EH (cell line): Measurements from ENCODE around the gene ACBD4.

ENCODE experiments used
- DNase-seq: peaks from one replicate; pipeline ENCODE4 v3.0.0-alpha.2; 2015; ENCODE audit warnings: low read depth

Gene ACBD4

DNA sequence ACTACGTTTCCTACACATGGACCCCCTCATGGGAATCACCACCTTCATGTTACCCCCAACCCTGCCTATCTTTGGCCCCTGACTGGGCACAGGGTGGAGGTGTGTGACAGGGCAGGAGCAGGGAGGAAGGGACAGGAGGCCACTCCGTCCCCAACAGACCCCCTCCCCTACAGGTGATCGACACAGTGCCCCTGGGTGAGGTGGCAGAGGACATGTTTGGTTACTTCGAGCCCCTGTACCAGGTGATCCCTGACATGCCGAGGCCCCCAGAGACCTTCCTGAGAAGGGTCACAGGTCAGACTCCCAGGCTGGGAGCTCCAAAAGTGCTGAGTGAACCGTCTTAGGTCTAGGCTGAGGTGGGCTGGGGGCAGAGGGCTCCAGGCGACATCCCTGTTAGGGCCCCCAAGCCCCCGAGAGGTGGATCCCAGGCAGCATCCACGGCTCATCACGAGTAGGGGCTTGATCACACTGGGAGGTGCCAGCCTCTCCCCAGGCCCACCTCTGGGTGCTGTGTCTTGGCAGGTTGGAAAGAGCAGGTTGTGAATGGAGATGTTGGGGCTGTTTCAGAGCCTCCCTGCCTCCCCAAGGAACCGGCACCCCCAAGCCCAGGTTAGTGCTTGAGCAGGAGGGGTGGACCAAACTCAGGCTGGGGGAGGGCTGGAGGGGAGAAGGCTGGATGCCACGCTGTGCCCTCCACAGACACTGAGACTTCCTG is 1.5 kb downstream of the ACBD4 start:
- no peak for DNase-seq

DNA sequence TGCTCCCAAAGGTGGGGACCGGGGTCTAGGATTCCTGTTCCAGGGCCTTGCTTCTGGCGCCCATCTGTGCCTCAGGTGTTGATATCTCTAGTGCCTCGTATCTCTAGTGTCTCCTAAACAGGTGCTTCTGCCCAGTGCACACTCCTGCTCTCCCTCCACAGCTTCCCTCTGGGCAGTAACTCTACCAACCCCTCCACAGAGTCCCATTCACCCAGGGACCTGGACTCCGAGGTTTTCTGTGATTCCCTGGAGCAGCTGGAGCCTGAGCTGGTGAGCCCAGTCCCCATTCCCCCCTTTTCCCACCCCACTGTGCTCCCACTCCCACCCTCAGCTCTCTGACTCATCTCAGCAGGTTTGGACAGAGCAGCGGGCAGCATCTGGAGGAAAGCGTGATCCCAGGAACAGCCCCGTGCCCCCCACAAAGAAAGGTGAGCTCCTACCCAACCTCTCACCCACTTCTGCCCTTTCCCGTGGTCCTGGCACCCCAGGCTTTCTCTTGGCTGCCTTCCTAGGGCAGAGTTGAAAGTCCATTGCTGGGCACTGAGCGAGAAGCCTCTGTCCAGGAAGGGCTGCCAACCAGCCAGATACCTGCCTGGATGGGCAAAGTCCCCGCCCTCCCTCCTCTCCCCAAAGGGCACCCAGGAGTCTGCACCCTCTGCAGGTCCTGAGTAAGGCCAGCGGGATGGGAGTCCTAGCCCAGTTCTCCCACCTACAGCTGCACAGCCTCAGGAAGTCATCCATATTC is 2.2 kb downstream of the ACBD4 start:
- no peak for DNase-seq

DNA sequence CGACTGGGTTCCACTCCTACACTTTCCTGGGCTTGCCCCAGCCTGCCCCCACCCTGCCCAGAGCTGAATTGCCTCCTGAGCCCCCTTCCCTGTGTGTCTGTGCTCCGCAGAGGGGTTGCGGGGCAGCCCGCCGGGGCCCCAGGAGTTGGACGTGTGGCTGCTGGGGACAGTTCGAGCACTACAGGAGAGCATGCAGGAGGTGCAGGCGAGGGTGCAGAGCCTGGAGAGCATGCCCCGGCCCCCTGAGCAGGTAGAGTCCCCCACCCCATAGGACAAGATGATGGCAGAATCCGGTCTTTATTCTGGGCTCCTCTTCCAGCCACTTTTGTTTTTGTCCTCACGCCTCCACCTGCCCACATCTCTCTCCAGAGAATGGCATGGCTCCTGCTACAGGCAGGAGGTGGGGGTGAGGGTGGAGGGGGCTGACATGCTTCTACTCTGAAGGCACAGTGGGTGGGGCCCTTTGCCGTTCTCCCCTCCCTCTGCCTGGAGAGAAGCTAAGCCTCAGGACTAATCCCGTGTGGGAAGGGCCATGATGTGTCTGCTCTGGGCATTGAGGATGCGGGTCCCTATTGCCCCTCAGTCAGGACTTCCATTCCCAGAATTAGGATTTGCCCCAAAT is 3.5 kb downstream of the ACBD4 start:
- no peak for DNase-seq

DNA sequence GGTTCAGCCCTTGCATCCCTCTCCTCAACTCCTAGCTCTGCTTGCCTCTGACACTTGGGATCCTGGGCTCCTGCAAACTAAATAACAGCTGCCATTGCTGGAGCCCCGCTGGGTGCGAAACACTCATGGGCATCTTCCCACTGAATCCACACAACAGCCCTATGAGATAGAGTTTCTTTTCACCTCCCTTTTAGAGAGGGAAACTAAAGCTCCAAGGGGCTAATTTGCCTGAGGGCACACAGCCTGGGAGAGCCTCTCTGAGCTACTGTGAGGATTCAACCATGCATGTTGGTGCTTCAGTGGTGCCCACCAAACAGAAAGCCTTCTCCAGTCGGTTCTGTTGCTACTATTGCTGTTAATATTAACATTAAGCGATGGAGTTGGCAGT is 4.0 kb downstream of the ACBD4 start:
- DNase-seq = no peak

DNA sequence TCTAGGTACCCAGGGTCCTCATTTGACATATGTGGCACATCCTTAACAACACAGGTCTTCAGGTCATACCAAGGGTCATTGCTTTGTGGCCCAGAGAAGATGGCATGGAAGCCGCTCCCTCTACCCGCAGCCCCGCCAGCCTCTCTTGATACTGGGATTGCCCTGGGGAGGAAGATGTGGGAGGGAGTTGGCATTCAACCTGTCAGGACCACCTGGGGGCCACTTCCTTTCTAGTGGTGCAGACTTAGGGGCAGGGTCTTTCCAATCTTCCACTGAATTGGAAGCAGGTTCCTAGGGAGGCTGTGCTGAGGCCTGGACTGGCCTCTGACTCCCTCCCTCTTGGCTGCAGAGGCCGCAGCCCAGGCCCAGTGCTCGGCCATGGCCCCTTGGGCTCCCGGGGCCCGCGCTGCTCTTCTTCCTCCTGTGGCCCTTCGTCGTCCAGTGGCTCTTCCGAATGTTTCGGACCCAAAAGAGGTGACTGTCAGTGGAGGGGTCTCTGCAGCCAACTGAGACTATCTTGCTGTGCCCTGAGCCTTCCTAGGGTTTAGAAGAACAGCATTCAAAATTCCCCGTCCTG is 7.7 kb downstream of the ACBD4 start:
- DNase-seq = no peak

DNA sequence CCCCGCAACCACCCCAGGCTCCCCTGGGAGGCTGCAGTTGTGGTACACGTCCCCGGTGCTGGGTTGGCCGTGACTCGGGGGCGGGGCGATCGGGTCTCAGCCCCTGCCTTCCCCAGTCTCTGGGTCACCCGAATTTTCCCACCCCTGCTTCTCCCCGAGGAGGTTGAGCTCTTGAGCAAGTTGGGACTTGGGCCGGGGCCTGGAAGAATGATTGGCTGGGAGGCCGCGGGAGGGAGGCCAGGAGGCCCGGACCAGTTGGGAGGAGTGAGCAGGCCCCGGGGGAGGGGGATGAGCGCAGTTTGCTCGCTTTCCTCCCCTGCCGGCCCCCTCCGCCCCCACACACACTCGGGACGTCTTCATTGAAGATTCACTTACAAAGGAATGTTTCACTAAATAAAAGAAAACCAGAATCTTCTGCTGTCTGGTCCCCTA is 8.3 kb downstream of the ACBD4 start:
- peak; percentile 90 for DNase-seq

DNA sequence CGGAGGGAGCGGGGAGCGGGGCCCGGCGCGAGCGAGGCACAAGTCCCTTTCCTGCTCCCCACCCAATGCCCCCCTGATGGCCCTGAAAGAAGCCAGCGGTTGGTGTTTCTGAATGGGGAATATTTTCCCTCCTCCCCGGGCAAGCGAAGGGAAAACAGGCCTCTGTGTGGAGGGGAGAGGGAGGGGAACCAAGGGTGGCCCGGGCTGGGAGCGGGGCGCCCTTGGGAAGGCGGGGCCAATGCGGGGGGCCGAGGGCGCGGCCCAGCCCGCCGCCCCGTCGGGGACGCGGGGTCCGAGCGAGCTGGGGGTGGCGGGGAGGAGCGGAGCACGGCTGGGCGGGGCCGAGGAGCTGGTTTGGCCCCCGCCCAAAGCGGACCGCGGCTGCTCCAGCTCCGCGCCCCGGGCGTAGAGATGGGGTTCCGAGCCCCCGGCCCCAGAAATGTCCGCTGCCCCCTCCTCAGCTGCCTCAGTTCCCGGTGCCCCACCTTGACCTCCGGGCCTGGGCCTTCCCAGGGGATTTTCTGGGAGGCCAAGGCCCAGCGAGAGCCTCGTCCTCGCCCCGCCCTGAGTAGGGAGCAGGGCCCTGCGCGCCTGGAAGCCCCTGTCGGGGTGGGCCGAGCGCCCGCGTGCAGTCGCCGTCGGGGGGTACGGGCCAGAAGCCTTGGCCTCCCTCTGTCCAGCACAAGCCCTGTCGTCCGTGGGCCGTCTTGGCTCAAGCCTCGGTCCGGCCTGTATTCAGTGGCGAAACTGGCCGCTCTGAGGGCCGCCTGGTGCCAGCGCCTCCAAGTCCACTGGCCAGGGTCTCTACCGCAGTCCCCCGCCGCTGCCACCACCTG is 8.9 kb downstream of the ACBD4 start:
- peak; percentile 6 for DNase-seq

DNA sequence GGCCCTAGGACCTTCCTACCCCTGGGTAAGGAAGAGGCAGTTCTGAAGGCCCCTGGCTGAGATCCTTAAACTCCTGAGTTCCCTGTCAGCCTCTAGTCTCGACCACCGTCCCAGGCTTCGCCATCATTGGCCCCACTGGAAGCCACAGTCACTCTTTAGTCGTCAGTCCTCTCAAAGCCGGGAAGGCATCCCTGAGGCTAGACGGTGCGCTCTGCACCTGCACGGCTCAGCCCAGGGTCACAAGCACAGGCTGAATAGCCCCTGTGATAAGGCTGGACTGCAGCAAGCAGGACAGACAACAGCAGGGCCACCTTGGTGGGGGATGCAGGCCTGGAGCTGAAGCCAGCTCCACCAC is 9.5 kb downstream of the ACBD4 start:
- DNase-seq = no peak

DNA sequence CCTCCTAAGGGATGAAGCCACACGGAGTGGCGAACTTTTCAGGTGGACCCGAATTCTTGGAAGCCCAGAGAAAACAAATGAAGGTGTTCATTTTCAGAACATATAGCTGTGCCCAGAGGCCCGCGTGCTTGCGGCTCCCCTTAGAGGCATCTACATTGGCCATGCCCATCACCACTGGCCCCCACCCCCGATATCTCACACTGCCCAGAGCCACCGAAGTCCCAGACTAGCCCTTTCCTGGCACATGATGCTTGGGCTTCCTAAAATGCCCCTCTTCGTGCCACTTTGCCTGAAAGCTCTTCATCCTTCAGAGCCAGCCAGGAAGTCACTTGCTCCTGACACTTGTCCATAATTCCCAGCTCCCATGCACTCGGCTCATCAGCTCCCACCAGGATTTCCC is 10.7 kb downstream of the ACBD4 start:
- DNase-seq = no peak

DNA sequence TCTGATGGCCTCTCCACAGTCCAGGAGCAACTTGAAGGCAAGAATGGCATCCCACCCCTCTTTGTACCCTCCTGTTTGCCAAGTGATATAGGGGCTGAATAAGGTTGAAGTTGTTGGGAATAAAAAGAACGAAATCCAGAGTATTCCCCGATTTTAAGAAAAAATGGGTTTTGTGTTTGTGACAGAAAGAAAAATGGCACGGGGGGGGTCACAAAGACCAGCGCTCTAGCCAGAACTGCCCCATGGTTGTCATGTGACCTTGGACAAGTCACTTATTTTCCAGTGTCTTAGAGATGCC is 11.1 kb downstream of the ACBD4 start:
- no peak for DNase-seq

DNA sequence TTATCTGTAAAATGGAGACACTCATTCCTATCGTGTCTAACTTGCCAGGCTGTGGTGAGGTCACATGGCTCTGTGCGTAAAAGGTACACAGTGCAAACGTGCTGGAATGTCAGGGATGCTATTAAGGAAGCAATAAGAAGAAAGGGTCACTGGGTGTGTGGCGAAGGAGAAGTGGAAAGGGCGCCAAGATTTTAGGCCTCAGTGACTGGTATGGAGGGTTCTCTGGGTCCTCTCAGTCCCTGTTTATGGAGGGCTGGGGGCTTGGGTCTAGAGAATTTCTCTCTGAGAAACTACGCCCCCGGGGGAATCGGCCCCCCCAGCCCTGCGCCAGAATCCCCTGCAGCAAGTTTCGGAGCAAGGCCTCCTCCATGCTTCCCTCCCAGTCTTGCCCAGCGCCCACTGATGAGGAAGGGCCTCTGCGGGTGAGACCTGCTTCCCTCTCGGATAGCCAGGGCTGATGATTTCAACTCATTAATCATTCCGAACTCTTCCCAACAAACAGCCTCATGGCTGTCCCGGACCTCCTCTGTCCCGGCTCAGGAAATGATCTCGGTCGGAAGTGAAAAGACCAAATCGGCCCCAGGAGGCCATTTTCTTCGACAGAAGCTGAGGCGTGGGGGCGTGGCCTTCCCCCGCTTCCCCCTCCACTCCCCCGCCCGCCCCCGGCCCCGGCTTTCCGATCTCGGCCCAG is 11.5 kb downstream of the ACBD4 start:
- peak; percentile 92 for DNase-seq

DNA sequence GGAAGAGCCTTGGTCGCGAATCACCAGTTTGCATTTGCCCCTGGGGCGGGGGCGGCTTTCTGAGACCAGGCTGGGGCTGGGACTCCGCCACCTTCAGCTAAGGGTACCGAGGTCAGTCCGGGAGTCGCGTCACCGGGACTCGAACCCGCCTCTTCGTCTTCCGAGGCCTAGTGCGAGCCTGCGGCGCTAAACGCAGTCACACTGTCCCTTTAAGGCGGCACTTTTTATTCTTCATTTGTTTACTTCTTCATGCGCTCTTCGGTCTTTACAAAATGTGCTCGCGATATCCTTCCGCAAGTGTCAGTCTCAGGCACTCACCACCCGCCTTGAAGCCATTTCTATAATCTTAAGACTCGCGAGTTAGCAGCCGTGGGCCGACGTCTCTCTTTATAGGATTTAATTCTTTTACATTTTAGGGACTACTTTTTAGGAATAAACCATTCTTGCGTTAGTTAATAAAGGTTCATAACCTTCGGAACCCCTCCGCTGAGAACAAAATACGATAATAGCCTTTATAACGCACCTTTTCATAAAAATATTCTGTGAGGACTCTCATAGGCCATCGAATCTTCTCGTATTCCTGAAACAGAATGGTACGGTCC is 12.2 kb downstream of the ACBD4 start:
- DNase-seq = peak; percentile 94

DNA sequence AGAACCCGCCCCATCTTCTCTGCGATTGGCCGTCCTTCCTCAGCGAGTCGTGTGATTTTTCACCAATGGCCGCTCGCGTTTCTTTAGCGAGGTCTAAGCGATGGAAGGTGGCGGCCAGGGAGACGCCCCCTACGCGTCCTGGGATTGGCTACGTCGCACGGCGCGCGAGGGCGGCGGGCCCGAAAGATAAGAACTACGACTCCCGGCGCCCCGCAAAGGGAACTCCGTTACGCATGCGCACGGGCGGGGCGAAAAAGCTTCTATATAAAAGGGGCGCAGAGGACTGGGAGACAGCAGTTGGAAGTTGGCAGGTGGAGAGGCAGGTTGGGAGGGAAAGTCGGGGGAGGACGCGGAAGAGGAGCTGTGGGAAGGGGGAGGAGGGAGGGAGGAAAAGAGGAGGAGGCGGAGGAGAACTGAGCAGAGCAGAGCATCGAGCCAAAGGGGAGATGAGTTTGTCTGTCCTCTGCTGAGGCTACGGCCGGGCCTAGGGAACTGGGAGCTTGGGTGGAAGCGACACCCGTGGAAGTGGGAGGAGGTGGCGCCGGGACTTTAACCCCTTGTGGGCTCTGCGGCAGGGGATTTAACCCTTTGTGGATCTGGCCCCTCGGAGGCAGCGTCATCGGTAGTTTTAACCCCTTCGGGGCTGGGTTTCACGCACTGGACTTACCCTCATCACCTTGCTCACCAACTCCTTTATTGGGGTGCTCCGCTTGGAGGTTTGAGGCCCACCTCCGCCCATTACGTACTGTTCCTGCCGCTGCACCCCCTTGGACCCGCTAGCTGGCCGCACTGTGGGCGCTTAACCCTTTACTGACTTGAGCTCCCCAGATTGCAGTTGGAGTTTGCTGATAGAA is 12.9 kb downstream of the ACBD4 start, which contains the start of gene HEXIM1:
HEXIM1 (plus strand) TSS at position 293 of the 854 bp plus-strand sequence. CDS start 716 bp downstream, outside the sequence.
- DNase-seq = peak; percentile 100

DNA sequence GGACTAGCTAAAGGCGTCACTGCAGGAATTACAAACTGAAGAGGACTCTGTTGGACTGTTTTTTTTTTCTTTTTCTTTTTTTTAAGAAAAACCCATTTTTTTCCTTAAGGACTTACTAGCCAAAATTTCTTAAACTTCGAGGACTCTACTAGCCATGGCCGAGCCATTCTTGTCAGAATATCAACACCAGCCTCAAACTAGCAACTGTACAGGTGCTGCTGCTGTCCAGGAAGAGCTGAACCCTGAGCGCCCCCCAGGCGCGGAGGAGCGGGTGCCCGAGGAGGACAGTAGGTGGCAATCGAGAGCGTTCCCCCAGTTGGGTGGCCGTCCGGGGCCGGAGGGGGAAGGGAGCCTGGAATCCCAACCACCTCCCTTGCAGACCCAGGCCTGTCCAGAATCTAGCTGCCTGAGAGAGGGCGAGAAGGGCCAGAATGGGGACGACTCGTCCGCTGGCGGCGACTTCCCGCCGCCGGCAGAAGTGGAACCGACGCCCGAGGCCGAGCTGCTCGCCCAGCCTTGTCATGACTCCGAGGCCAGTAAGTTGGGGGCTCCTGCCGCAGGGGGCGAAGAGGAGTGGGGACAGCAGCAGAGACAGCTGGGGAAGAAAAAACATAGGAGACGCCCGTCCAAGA is 13.7 kb downstream of the ACBD4 start:
- DNase-seq = peak; percentile 88

DNA sequence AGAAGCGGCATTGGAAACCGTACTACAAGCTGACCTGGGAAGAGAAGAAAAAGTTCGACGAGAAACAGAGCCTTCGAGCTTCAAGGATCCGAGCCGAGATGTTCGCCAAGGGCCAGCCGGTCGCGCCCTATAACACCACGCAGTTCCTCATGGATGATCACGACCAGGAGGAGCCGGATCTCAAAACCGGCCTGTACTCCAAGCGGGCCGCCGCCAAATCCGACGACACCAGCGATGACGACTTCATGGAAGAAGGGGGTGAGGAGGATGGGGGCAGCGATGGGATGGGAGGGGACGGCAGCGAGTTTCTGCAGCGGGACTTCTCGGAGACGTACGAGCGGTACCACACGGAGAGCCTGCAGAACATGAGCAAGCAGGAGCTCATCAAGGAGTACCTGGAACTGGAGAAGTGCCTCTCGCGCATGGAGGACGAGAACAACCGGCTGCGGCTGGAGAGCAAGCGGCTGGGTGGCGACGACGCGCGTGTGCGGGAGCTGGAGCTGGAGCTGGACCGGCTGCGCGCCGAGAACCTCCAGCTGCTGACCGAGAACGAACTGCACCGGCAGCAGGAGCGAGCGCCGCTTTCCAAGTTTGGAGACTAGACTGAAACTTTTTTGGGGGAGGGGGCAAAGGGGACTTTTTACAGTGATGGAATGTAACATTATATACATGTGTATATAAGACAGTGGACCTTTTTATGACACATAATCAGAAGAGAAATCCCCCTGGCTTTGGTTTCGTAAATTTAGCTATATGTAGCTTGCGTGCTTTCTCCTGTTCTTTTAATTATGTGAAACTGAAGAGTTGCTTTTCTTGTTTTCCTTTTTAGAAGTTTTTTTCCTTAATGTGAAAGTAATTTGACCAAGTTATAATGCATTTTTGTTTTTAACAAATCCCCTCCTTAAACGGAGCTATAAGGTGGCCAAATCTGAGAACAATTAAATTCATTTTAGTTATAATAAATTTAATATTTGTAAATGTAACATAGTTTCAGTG is 14.5 kb downstream of the ACBD4 start:
- DNase-seq = peak; percentile 69

DNA sequence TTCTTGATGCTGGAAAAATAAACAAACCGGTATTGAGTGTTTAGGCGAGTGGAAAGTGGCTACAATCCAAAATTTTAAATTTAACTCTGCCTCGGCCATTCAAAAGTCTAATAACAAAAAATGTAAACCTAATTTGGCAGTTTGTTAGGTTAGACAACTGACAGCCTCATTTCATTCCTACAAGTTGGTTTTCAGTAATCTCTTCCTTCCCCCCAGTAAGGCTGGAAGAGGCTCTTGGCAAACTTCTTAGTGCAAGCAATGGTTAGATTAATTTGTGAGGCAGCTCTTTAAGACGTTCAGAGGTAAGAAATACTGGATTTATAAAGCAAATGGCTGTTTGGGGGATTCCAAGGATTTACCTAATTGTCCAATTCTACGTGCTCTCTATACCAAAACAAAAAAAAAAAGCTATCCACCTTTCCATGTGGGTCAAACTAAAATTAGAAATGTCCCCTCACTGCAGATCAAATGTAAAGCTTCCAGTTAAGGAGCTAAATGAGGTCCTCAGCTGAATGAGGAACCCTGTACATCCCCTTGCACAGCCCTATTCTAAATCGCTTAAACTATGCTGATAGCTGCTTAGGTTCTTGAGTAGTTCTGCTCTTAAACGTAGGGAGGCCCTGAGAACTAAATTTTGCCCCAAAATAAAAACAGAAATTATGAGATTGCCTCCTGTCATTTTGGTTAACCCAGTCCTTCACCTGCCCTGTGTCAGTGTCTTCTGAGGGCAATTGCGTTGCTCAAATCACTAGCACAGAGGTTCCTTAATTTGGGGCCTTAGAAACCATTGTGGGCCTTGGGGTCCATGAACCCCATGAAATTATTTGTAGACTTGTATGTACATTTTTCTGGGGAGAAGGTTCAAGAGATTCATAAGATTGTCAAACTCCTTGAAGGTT is 15.7 kb downstream of the ACBD4 start:
- peak; percentile 44 for DNase-seq

DNA sequence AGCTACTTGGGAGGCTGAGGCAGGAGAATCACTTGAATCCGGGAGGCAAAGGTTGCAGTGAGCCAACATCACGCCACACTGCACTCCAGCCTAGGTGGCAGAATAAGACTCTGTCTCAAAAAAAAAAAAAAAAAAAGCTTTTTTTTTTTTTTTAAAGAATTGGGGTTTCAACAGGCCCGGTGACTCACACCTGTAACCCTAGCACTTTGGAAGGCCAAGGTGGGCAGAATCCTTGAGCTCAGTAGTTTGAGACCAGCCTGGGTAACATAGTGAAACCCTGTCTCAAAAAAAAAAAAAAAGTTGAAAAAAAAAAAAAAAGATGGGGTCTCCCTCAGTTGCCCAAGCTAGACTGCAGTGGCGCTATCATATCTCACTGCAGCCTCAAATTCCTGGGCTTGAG is 19.5 kb downstream of the ACBD4 start:
- no peak for DNase-seq
